OCI-LY1 (cell line): Measurements from ENCODE around the gene MED13L.

ENCODE experiments used
- H2AFZ ChIP-seq: fragments of 200-600 bp; sonication (generic), shearing (Covaris generic); 2 replicates; pipeline ENCODE4 v1.6.0; 2014; ENCODE audit warnings: antibody characterized with exemption, mild to moderate bottlenecking, low read length
- H3F3A ChIP-seq: fragments of 200-600 bp; sonication (generic), shearing (Covaris generic); 2 replicates; pipeline ENCODE4 v1.6.0; 2014; ENCODE audit warnings: mild to moderate bottlenecking, antibody characterized with exemption, low read length, moderate library complexity; ENCODE audit not compliant: insufficient read depth
- H3K27ac ChIP-seq: fragments of 200-600 bp; sonication (generic); 2 replicates; pipeline ENCODE4 v1.5.1; 2014; ENCODE audit warnings: low read length, mixed run types, mild to moderate bottlenecking, low read depth; ENCODE audit not compliant: poor library complexity, severe bottlenecking
- H3K27me3 ChIP-seq: fragments of 200-600 bp; sonication (generic); 2 replicates; pipeline ENCODE4 v1.6.0; 2014; ENCODE audit warnings: antibody characterized with exemption, mild to moderate bottlenecking, low read length, moderate library complexity; ENCODE audit not compliant: insufficient read depth
- H3K36me3 ChIP-seq: fragments of 200-600 bp; sonication (generic); 2 replicates; pipeline ENCODE4 v1.6.1; 2014; ENCODE audit warnings: mild to moderate bottlenecking, antibody characterized with exemption, low read length, moderate library complexity, mixed read lengths; ENCODE audit not compliant: insufficient read depth
- H3K4me1 ChIP-seq: fragments of 200-600 bp; sonication (generic); 2 replicates; pipeline ENCODE4 v1.5.1; 2014; ENCODE audit warnings: mild to moderate bottlenecking, low read length, moderate library complexity; ENCODE audit not compliant: insufficient read depth, severe bottlenecking
- H3K4me2 ChIP-seq: fragments of 200-600 bp; sonication (generic), shearing (Covaris generic); 2 replicates; pipeline ENCODE4 v1.6.1; 2014; ENCODE audit warnings: low read length
- H3K4me3 ChIP-seq: fragments of 200-600 bp; sonication (generic); 2 replicates; pipeline ENCODE4 v1.5.1; 2014; ENCODE audit warnings: low read length, low read depth, mild to moderate bottlenecking, mixed read lengths; ENCODE audit not compliant: poor library complexity, severe bottlenecking
- H3K79me2 ChIP-seq: fragments of 200-600 bp; shearing (Covaris generic); 2 replicates; pipeline ENCODE4 v1.6.1; 2016; ENCODE audit warnings: mixed run types, low read length, mixed read lengths; ENCODE audit not compliant: insufficient read depth
- H3K9ac ChIP-seq: fragments of 200-600 bp; sonication (generic), shearing (Covaris generic); 2 replicates; pipeline ENCODE4 v1.6.1; 2014; ENCODE audit warnings: mild to moderate bottlenecking, low read length, mixed read lengths
- H3K9me2 ChIP-seq: fragments of 200-600 bp; sonication (generic), shearing (Covaris generic); 2 replicates; pipeline ENCODE4 v1.6.1; 2014; ENCODE audit warnings: low read depth, mild to moderate bottlenecking, low read length, mixed read lengths
- H3K9me3 ChIP-seq: fragments of 200-600 bp; shearing (Covaris generic); 2 replicates; pipeline ENCODE4 v1.6.1; 2014; ENCODE audit warnings: low read length, mixed read lengths
- H4K20me1 ChIP-seq: fragments of 200-600 bp; sonication (generic), shearing (Covaris generic); 2 replicates; pipeline ENCODE4 v1.6.0; 2016; ENCODE audit warnings: mild to moderate bottlenecking, low read length; ENCODE audit not compliant: insufficient read depth
- EZH2 ChIP-seq: fragments of 200-600 bp; sonication (generic), shearing (Covaris generic); IDR thresholded peaks from 2 replicates; pipeline ENCODE4 v1.8.0; 2017; ENCODE audit warnings: borderline replicate concordance, mixed run types, mild to moderate bottlenecking, antibody characterized with exemption, low read length, moderate library complexity, mixed read lengths
- TF ChIP-seq, protein P1 (sequence below): fragments of 200-600 bp; sonication (generic), shearing (Covaris generic); IDR thresholded peaks from 2 replicates; pipeline ENCODE4 v1.5.1; 2017; ENCODE audit warnings: mild to moderate bottlenecking, antibody characterized with exemption, low read length, moderate library complexity, mixed read lengths

MED13L gene

DNA sequence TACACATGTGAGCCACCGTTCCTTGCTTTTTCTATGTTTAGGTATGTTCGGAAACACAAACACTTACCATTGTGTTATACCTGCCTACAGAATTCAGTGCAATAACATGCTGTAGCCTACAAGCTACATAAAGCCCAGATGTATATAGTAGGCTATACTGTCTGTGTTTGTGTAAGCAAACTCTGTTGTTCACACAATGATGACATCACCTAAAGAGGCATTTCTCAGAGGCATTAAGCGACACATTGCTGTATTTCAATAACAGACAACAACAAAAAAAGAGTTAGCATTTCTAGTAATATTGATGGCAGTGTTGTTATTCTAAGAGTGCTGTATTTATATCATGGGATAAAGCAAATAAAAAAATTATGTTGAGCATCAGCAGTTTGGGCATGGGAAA is 70.2 kb downstream of the MED13L start:
- H3K9ac ChIP-seq: no peak overlapping the region
- H3K9me2 ChIP-seq: no peaks in the 10 kb centered on the region
- H3F3A ChIP-seq: no peaks in the 10 kb centered on the region
- no peak overlapping the region for H3K4me3 ChIP-seq
- H3K9me3 ChIP-seq: no peaks in the 10 kb centered on the region
- no peak overlapping the region for H2AFZ ChIP-seq
- H3K4me2 ChIP-seq: no peak overlapping the region
- TF ChIP-seq, protein P1, sequence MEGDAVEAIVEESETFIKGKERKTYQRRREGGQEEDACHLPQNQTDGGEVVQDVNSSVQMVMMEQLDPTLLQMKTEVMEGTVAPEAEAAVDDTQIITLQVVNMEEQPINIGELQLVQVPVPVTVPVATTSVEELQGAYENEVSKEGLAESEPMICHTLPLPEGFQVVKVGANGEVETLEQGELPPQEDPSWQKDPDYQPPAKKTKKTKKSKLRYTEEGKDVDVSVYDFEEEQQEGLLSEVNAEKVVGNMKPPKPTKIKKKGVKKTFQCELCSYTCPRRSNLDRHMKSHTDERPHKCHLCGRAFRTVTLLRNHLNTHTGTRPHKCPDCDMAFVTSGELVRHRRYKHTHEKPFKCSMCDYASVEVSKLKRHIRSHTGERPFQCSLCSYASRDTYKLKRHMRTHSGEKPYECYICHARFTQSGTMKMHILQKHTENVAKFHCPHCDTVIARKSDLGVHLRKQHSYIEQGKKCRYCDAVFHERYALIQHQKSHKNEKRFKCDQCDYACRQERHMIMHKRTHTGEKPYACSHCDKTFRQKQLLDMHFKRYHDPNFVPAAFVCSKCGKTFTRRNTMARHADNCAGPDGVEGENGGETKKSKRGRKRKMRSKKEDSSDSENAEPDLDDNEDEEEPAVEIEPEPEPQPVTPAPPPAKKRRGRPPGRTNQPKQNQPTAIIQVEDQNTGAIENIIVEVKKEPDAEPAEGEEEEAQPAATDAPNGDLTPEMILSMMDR: no peak
- TF ChIP-seq EZH2: no peak
- no peaks in the 10 kb centered on the region for H3K4me1 ChIP-seq
- H3K27me3 ChIP-seq: no peaks in the 10 kb centered on the region
- H3K36me3 ChIP-seq: no peaks in the 10 kb centered on the region
- no peaks in the 10 kb centered on the region; the same call in 1 of the 2 replicates for H4K20me1 ChIP-seq
- no peak overlapping the region for H3K27ac ChIP-seq
- H3K79me2 ChIP-seq: no peaks in the 10 kb centered on the region

- Histone ChIP-seq H3F3A (no peaks in the 10 kb centered on the region), H2AFZ (no peak overlapping the region), H3K4me3 (no peak overlapping the region), H3K9me3 (no peaks in the 10 kb centered on the region), H3K9ac (no peak overlapping the region), H3K79me2 (no peaks in the 10 kb centered on the region), H4K20me1 (no peaks in the 10 kb centered on the region; the same call in 1 of the 2 replicates), H3K27me3 (no peaks in the 10 kb centered on the region), H3K27ac (no peak overlapping the region), H3K36me3 (no peaks in the 10 kb centered on the region), H3K9me2 (no peaks in the 10 kb centered on the region), H3K4me1 (no peaks in the 10 kb centered on the region), H3K4me2 (no peak overlapping the region)
- TF ChIP-seq, protein P1: no peak
- TF ChIP-seq EZH2: no peak
Measured at GRCh38 chr12:116206828-116207227, 70.7 kb downstream of the MED13L start.

GRCh38 chr12:116204785-116205184 is 72.7 kb downstream of the MED13L start:
- H3F3A ChIP-seq: no peaks in the 10 kb centered on the region
- H3K9me2 ChIP-seq: no peaks in the 10 kb centered on the region
- H4K20me1 ChIP-seq: no peaks in the 10 kb centered on the region; the same call in 1 of the 2 replicates
- H3K27ac ChIP-seq: no peak overlapping the region
- H3K9me3 ChIP-seq: no peaks in the 10 kb centered on the region
- no peaks in the 10 kb centered on the region for H3K27me3 ChIP-seq
- TF ChIP-seq, protein P1: no peak
- no peak for TF ChIP-seq EZH2
- H3K4me2 ChIP-seq: no peak overlapping the region
- H3K4me1 ChIP-seq: no peaks in the 10 kb centered on the region
- H3K4me3 ChIP-seq: no peak overlapping the region
- no peaks in the 10 kb centered on the region for H3K79me2 ChIP-seq
- no peak overlapping the region for H2AFZ ChIP-seq
- no peak overlapping the region for H3K9ac ChIP-seq
- H3K36me3 ChIP-seq: no peaks in the 10 kb centered on the region
